HEK293 (cell line): ENCODE results near the gene HNRNPA0.
A peak's percentile ranks its signal among the peaks of the same experiment; 100 is the strongest.
"Not testable (repeated sequence)": the region's sequence is repeated elsewhere in the genome, so short reads cannot be mapped to it uniquely, and the experiment has no call there.

Source experiments
- CTCF ChIP-seq: fragments of 450-650 bp; formaldehyde crosslinking; IDR thresholded peaks from 2 replicates; pipeline ENCODE4 v1.5.1; 2016; ENCODE audit warnings: missing biosample characterization, missing genetic modification characterization
- GLI4 ChIP-seq: fragments of 450-650 bp; formaldehyde crosslinking; IDR thresholded peaks from 2 replicates; pipeline ENCODE4 v1.5.1; 2016; ENCODE audit warnings: missing biosample characterization, missing genetic modification characterization
- OVOL3 ChIP-seq: fragments of 450-650 bp; formaldehyde crosslinking; IDR thresholded peaks from 2 replicates; pipeline ENCODE4 v1.5.1; 2016; ENCODE audit warnings: missing biosample characterization, missing genetic modification characterization
- REST ChIP-seq: fragments of 450-650 bp; formaldehyde crosslinking; IDR thresholded peaks from 2 replicates; pipeline ENCODE4 v1.5.1; 2016; ENCODE audit warnings: missing biosample characterization, missing genetic modification characterization
- ZBTB7A ChIP-seq: fragments of 450-650 bp; formaldehyde crosslinking; IDR thresholded peaks from 2 replicates; pipeline ENCODE4 v1.5.1; 2016; ENCODE audit warnings: low read depth, missing biosample characterization, missing genetic modification characterization
- ZFP37 ChIP-seq: fragments of 450-650 bp; formaldehyde crosslinking; IDR thresholded peaks from 2 replicates; pipeline ENCODE4 v1.5.1; 2016; ENCODE audit warnings: missing biosample characterization, missing genetic modification characterization
- ZNF140 ChIP-seq: fragments of 450-650 bp; formaldehyde crosslinking; IDR thresholded peaks from 2 replicates; pipeline ENCODE4 v1.5.1; 2016; ENCODE audit warnings: missing biosample characterization, missing genetic modification characterization
- ZNF23 ChIP-seq: fragments of 450-650 bp; formaldehyde crosslinking; IDR thresholded peaks from 2 replicates; pipeline ENCODE4 v1.5.1; 2016; ENCODE audit warnings: missing biosample characterization, missing genetic modification characterization, borderline replicate concordance
- ZNF423 ChIP-seq: fragments of 450-650 bp; formaldehyde crosslinking; IDR thresholded peaks from 2 replicates; pipeline ENCODE4 v1.5.1; 2016; ENCODE audit warnings: missing biosample characterization, missing genetic modification characterization
- ZNF548 ChIP-seq: fragments of 450-650 bp; formaldehyde crosslinking; IDR thresholded peaks from 2 replicates; pipeline ENCODE4 v1.5.1; 2016; ENCODE audit warnings: missing biosample characterization, missing genetic modification characterization
- ZNF580 ChIP-seq: fragments of 450-650 bp; formaldehyde crosslinking; IDR thresholded peaks from 2 replicates; pipeline ENCODE4 v1.5.1; 2016; ENCODE audit warnings: missing biosample characterization, missing genetic modification characterization
- ZNF692 ChIP-seq: fragments of 450-650 bp; formaldehyde crosslinking; IDR thresholded peaks from 2 replicates; pipeline ENCODE4 v1.5.1; 2016; ENCODE audit warnings: missing biosample characterization, missing genetic modification characterization

GRCh38 chr5:137788560-137788959 lies 34.4 kb upstream of the HNRNPA0 start:
- not testable (repeated sequence) for TF ChIP-seq ZNF548; REST (tag by site-specific recombination); ZBTB7A; ZNF423 (tag by site-specific recombination); ZNF692 (tag by site-specific recombination); GLI4 (tag by site-specific recombination); ZNF140; CTCF (tag by site-specific recombination); ZNF23 (tag by site-specific recombination); ZFP37 (tag by site-specific recombination); OVOL3 (tag by site-specific recombination)
- 0 out of 2 replicates have a peak, but pooled peaks have one; percentile 25 for TF ChIP-seq ZNF580 (tag by site-specific recombination)
